ENCODE results near the gene S100B.

GRCh38 chr21:46556802-46557201, 48.1 kb downstream of the S100B start:
- no peak for TF ChIP-seq DPF2 (CRISPR knock-in tag; IDR thresholded peaks at IDR 0.05; ENCODE audit: borderline replicate concordance, low read depth)
- TF ChIP-seq JUND (CRISPR knock-in tag; IDR thresholded peaks at IDR 0.05) = no peak
- TF ChIP-seq HIVEP1 (CRISPR knock-in tag; IDR thresholded peaks at IDR 0.05) = no peak
- TF ChIP-seq CTCF (CRISPR knock-in tag; IDR thresholded peaks at IDR 0.05) = no peak
- TF ChIP-seq ZBTB7A (CRISPR knock-in tag; IDR thresholded peaks at IDR 0.05) = no peak
- TF ChIP-seq ZBTB49 (CRISPR knock-in tag; IDR thresholded peaks at IDR 0.05; ENCODE audit: borderline replicate concordance) = no peak
- TF ChIP-seq ZZZ3 (CRISPR knock-in tag; IDR thresholded peaks at IDR 0.05; ENCODE audit: borderline replicate concordance) = no peak
- TF ChIP-seq KLF11 (CRISPR knock-in tag; IDR thresholded peaks at IDR 0.05) = no peak
- TF ChIP-seq SIN3A (IDR thresholded peaks at IDR 0.05; ENCODE audit: borderline replicate concordance, low read depth, low read length) = no peak
- no peak for TF ChIP-seq TCF12 (IDR thresholded peaks at IDR 0.05)
- TF ChIP-seq TCF12 (CRISPR knock-in tag; IDR thresholded peaks at IDR 0.05) = no peak
- no peak for TF ChIP-seq MAZ (IDR thresholded peaks at IDR 0.05; ENCODE audit: borderline replicate concordance, low read depth, low read length)
- TF ChIP-seq MAZ (CRISPR knock-in tag; IDR thresholded peaks at IDR 0.05; ENCODE audit: low read depth) = no peak
- TF ChIP-seq TCF7 (IDR thresholded peaks at IDR 0.05; ENCODE audit: low read depth) = no peak
- TF ChIP-seq SMARCE1 (IDR thresholded peaks at IDR 0.05; ENCODE audit: borderline replicate concordance) = no peak
- no peak for TF ChIP-seq NFAT5 (CRISPR knock-in tag; IDR thresholded peaks at IDR 0.05)

Data from HepG2 (cell line).